Common myeloid progenitor, CD34-positive (primary cell): ENCODE results near the gene FAM32A. TPM values are rescaled to one million over a fixed set of nuclear protein-coding genes. Genes with fewer than 3 reads are reported as not detected.

Experiments used
- CTCF ChIA-PET: fragments of 350-600 bp; sonication (Branson Sonifier 250); formaldehyde crosslinking; loops from one replicate; lab custom pipeline; 2021; ENCODE audit warnings: antibody characterized with exemption; lab: Charles Lee
- POLR2A ChIA-PET: fragments of 350-600 bp; sonication (Branson Sonifier 250); formaldehyde crosslinking; loops from one replicate; lab custom pipeline; 2021; ENCODE audit warnings: antibody characterized with exemption; lab: Charles Lee
- DNase-seq, 3 donors: peaks; one replicate each; pipeline versions ENCODE4 v3.0.0 to v3.0.0-alpha.2; 2013
- H3K27ac ChIP-seq, 2 experiments: 1 replicate in 1 of 2; 2 replicates in 1 of 2; pipeline ENCODE4 v1.7.0; 2013; ENCODE audit warnings: inconsistent platforms in 2 of 2, low read length in 2 of 2, mild to moderate bottlenecking in 2 of 2, low read depth in 1 of 2, moderate library complexity in 1 of 2; ENCODE audit not compliant: severe bottlenecking in 2 of 2, insufficient read depth in 1 of 2, poor library complexity in 1 of 2
- H3K27me3 ChIP-seq, 5 experiments: replicated peaks in 2 of 5; 1 replicate in 3 of 5; 2 replicates in 2 of 5; pipeline versions ENCODE4 v1.6.1 to v1.7.0; 2013; ENCODE audit warnings: low read length in 4 of 5, mild to moderate bottlenecking in 2 of 5, moderate library complexity in 2 of 5, inconsistent platforms in 1 of 5; ENCODE audit not compliant: insufficient read depth in 5 of 5, control insufficient read depth in 4 of 5
- H3K36me3 ChIP-seq, 4 experiments: 1 replicate in 2 of 4; 2 replicates in 2 of 4; pipeline versions ENCODE4 v1.6.1 to v1.7.0; 2013; ENCODE audit warnings: low read length in 3 of 4, control low read depth in 1 of 4, mild to moderate bottlenecking in 1 of 4; ENCODE audit not compliant: control insufficient read depth in 4 of 4, insufficient read depth in 4 of 4
- H3K4me1 ChIP-seq, 4 experiments: 1 replicate in 3 of 4; 2 replicates in 1 of 4; pipeline versions ENCODE4 v1.6.1 to v1.7.1; 2013; ENCODE audit warnings: low read length in 3 of 4, mild to moderate bottlenecking in 3 of 4, control low read depth in 1 of 4, inconsistent platforms in 1 of 4, moderate library complexity in 1 of 4; ENCODE audit not compliant: control insufficient read depth in 4 of 4, insufficient read depth in 4 of 4; ENCODE audit errors: control extremely low read depth in 1 of 4
- H3K4me3 ChIP-seq, 7 experiments: 1 replicate in 4 of 7; 2 replicates in 3 of 7; pipeline versions ENCODE4 v1.5.1 to v1.7.0; 2013; ENCODE audit warnings: mild to moderate bottlenecking in 7 of 7, low read length in 6 of 7, moderate library complexity in 6 of 7, inconsistent platforms in 2 of 7, low read depth in 2 of 7, control low read depth in 1 of 7; ENCODE audit not compliant: insufficient read depth in 4 of 7, control insufficient read depth in 1 of 7; ENCODE audit errors: extremely low read depth in 1 of 7
- H3K9me3 ChIP-seq, 5 experiments: 1 replicate in 4 of 5; 2 replicates in 1 of 5; pipeline versions ENCODE4 v1.6.1 to v1.7.1; 2013; ENCODE audit warnings: low read length in 4 of 5, mild to moderate bottlenecking in 2 of 5, inconsistent platforms in 1 of 5, low read depth in 1 of 5, moderate library complexity in 1 of 5; ENCODE audit not compliant: control insufficient read depth in 4 of 5, insufficient read depth in 2 of 5; ENCODE audit errors: control extremely low read depth in 1 of 5
- WGBS: methylation state at CpG from one replicate; pipeline ENCODE4 v1.1.5; 2013; ENCODE audit not compliant: insufficient coverage; 5-methylcytosine and 5-hydroxymethylcytosine counted together
- polyA plus RNA-seq: library from polyadenylated mRNA; unstranded; fragments of 120-200 nt; gene quantifications from one replicate; pipeline ENCODE4 v1.2.1, GENCODE V29; 2013

Gene FAM32A
- polyA plus RNA-seq, result 74.9 TPM

DNA sequence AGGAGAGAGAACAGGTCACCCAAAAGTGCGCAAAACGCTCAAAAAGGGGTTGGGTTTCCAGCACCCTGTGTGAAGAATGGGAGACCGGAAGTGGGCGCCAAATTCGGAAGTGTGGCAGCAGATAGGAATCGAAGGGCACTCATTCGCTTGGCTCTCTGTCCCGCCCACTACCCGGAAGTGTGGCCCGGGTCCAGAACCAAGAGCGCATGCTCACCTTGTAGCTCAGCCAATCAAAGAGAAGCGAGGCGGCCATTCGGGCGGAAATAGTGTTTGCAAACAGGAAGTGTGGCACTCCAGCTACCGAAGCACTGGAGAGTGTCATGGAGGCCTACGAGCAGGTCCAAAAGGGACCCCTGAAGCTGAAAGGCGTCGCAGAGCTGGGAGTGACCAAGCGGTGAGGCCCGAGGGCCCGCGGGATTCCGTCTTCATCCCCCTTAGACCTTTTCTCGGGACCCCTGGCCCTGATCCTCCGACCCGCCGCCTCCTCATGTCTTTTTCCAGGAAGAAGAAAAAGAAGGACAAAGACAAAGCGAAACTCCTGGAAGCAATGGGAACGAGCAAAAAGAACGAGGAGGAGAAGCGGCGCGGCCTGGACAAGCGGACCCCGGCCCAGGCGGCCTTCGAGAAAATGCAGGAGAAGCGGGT is at the start of gene FAM32A:
FAM32A (plus strand) TSS at position 288 of the 645 bp plus-strand sequence; CDS start at position 321, 33 bp downstream.
- peaks cover 0 to 26% (median 21%) of the 10 kb centered on the region in 4 experiments for H3K4me1 ChIP-seq
- CTCF ChIA-PET, result interaction anchor here (0.6 to 3.7 kb wide), 25 partner anchors 10 to 555 kb away, joined by 3 to 28 read pairs (median 5); partner anchors contain the start of genes AP1M1 and HSH2D
- H3K4me3 ChIP-seq, result peak within 1 kb of the TSS; percentile 76 to 99 (median 97)
- WGBS, result 0% methylated on average over 29 of the region's 39 CpGs
- H3K27me3 ChIP-seq, result no peaks in the 10 kb centered on the region
- peak; percentile 100 for DNase-seq
- peaks cover 10 to 28% (median 21%) of the 10 kb centered on the region in 4 experiments for H3K36me3 ChIP-seq
- H3K9me3 ChIP-seq, result no peaks in the 10 kb centered on the region
- POLR2A ChIA-PET, result interaction anchor here (0.6 to 0.8 kb wide), 4 partner anchors 12 to 584 kb away, joined by 3 to 4 read pairs (median 3); partner anchors contain the start of genes AP1M1 and HSH2D
- H3K27ac ChIP-seq, result peak within 1 kb of the TSS; percentile 89 to 94

DNA sequence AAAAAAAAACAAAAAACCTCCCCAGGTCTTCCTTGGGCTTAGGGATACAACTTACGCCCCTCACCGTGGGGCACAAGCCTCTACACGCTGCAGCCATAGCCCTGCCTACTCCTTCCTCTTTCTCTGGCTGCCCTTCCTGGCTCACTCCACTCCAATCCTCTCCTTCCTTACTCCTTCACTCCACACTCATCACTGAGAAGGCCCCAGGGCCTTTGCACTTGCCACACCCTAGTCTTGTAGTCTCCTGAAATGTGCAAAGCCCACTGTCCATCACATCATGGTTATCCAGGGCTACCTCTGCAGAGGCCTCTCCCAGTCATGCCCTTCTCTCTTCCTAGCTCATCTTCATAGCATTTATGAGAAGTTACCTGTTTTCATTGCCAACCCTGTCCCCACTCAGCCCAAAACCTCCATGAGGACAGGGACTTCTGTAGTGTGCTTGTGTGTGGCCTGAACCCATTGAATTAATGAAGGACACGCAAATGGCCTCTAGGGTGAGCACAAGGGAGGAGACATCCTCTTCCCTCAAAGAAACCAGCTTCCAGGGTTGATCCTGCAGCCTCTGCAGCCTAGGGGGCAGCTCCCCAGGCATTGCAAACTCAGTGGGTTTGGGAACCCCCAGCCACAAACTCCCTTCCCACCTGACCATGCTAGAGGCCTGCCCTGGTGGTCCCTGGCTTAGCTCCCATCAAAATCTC is 49.6 kb upstream of the FAM32A start:
- H3K9me3 ChIP-seq, result no peaks in the 10 kb centered on the region
- H3K27ac ChIP-seq, result no peak overlapping the region
- CTCF ChIA-PET, result interaction anchor here (0.6 to 2.8 kb wide), 10 partner anchors 8 to 73 kb away, joined by 3 to 9 read pairs (median 4); partner anchors contain the start of genes FAM32A and TPM4
- peaks cover 2 to 67% (median 60%) of the 10 kb centered on the region in 4 experiments for H3K4me1 ChIP-seq
- no peaks in the 10 kb centered on the region for H3K27me3 ChIP-seq
- no peak for DNase-seq
- H3K36me3 ChIP-seq, result peaks cover 9 to 41% (median 38%) of the 10 kb centered on the region in 4 experiments
- POLR2A ChIA-PET, result no interaction called here
- no peak overlapping the region for H3K4me3 ChIP-seq
- WGBS, result 77% methylated on average over 4 of the region's 4 CpGs

GRCh38 chr19:16136185-16136999 is 48.8 kb upstream of the FAM32A start:
- ChIA-PET POLR2A (interaction anchor here (0.7 kb wide), 1 partner anchor 13 kb away, joined by 3 read pairs; no protein-coding TSS in a partner anchor), CTCF (interaction anchor here (0.7 to 2.8 kb wide), 11 partner anchors 8 to 76 kb away, joined by 3 to 9 read pairs (median 4); partner anchors contain the start of gene FAM32A)
- peak in 2 of 3 donors; percentile 58 to 72 for DNase-seq
- H3K27me3 ChIP-seq, result no peaks in the 10 kb centered on the region
- no peak overlapping the region for H3K4me3 ChIP-seq
- no peak overlapping the region for H3K27ac ChIP-seq
- peaks cover 9 to 34% (median 32%) of the 10 kb centered on the region in 4 experiments for H3K36me3 ChIP-seq
- peaks cover 5 to 75% (median 68%) of the 10 kb centered on the region in 4 experiments for H3K4me1 ChIP-seq
- no peaks in the 10 kb centered on the region for H3K9me3 ChIP-seq
- 85% methylated on average over 10 of the region's 16 CpGs for WGBS

GRCh38 chr19:16139752-16140151 is 45.5 kb upstream of the FAM32A start:
- CTCF ChIA-PET, result interaction anchor here (0.7 to 3.5 kb wide), 6 partner anchors 10 to 78 kb away, joined by 3 to 15 read pairs (median 3); partner anchors contain the start of gene FAM32A
- Histone ChIP-seq H3K4me1 (peaks cover 5 to 87% (median 81%) of the 10 kb centered on the region in 4 experiments), H3K27me3 (no peaks in the 10 kb centered on the region), H3K4me3 (peak overlapping the region in 3 of 7 experiments; percentile 1 to 26 (median 19)), H3K9me3 (no peaks in the 10 kb centered on the region), H3K36me3 (peaks cover 0 to 3% (median 0%) of the 10 kb centered on the region in 4 experiments), H3K27ac (peak overlapping the region; percentile 65 to 74)
- POLR2A ChIA-PET, result interaction anchor here (0.6 to 1.1 kb wide), 5 partner anchors 19 to 69 kb away, joined by 3 to 4 read pairs (median 3); no protein-coding TSS in a partner anchor
- WGBS, result 0% methylated on average over 6 of the region's 13 CpGs
- DNase-seq, result peak; percentile 84 to 94 (median 94)

DNA sequence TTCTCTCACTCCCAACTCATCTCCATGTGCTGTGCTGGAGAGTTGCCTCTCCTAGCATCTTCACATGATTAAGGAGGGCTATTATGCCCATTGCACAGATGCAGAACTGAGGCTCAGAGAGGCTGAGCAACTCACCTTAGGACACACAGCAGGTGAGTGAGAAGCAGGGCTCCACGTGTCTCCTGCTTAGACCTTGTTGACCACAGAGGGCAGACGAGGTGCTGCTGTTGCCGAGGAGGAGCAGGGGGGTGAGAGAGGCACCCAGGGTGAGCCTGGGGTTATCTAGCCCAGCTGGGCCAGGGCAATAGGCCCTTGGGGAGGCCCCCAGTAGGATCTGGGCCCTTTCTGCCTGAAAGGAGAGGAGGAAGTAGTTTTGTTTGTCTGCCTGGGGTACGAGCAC is 44.2 kb upstream of the FAM32A start:
- peak; percentile 62 to 91 (median 82) for DNase-seq
- H3K4me1 ChIP-seq, result peaks cover 7 to 89% (median 82%) of the 10 kb centered on the region in 4 experiments
- ChIA-PET POLR2A (interaction anchor here (1.9 kb wide), 1 partner anchor 30 kb away, joined by 4 read pairs; the partner anchor contains the start of gene RAB8A), CTCF (interaction anchor here (0.9 to 3.5 kb wide), 10 partner anchors 9 to 99 kb away, joined by 3 to 15 read pairs (median 3); partner anchors contain the start of gene RAB8A)
- H3K4me3 ChIP-seq, result no peak overlapping the region
- no peaks in the 10 kb centered on the region for H3K9me3 ChIP-seq
- 0% methylated on average over 2 of the region's 4 CpGs for WGBS
- H3K27me3 ChIP-seq, result no peaks in the 10 kb centered on the region
- H3K27ac ChIP-seq, result peak overlapping the region; percentile 61 to 74
- peaks cover 0 to 6% (median under 1%) of the 10 kb centered on the region in 4 experiments for H3K36me3 ChIP-seq

- Histone ChIP-seq H3K4me1 (peaks cover 10 to 88% (median 82%) of the 10 kb centered on the region in 4 experiments), H3K36me3 (peaks cover 0 to 15% (median 3%) of the 10 kb centered on the region in 4 experiments), H3K27ac (peak overlapping the region in 1 of 2 experiments; percentile 43), H3K4me3 (no peak overlapping the region), H3K27me3 (no peaks in the 10 kb centered on the region), H3K9me3 (no peaks in the 10 kb centered on the region)
- POLR2A ChIA-PET, result interaction anchor here (0.7 to 1.9 kb wide), 2 partner anchors 31 to 1712 kb away, joined by 3 to 4 read pairs; partner anchors contain the start of gene RAB8A
- CTCF ChIA-PET, result interaction anchor here (1.0 to 3.5 kb wide), 4 partner anchors 15 to 100 kb away, joined by 3 to 15 read pairs (median 3); no protein-coding TSS in a partner anchor
- DNase-seq, result peak in 2 of 3 donors; percentile 55 to 56
- WGBS, result 81% methylated on average over 6 of the region's 9 CpGs
Observed at GRCh38 chr19:16142032-16142580, 43.1 kb upstream of the FAM32A start.
